ENCODE data around the gene SLC6A9. TPM values are rescaled to one million over a fixed set of nuclear protein-coding genes. Genes with fewer than 3 reads are reported as not detected.

The SLC6A9 gene
- total and polyA plus RNA-seq, 4 donors, result 0.57 to 47.7 (median 3.6) TPM

DNA sequence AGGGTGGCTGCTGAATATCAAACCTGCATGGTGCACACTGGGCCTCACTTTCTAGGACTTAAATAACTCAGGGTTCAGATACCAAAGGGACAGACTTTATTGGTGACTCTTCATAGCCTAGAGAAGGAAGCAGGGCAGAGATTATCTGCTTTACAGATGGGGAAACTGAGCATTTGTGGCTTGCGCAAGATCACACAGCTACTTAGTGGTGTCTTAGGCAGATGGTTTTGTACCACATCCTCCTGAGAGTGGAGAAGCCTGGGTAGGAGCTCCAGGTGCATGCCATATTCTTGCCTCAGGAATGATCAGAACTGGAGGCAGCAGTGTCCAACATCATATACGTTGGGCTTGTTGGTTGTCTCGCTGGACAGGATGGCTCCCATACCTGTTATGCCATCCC is 68.3 kb downstream of the SLC6A9 start:
- H3K9ac ChIP-seq (ENCODE audit: low read depth in 1 of 2, low read length in 2 of 2), result no peak overlapping the region
- no peak overlapping the region for H3K4me3 ChIP-seq (ENCODE audit: low read depth in 1 of 3, low read length in 3 of 3)
- H3K27me3 ChIP-seq (ENCODE audit: control insufficient read depth in 4 of 4, insufficient read depth in 4 of 4, low read length in 3 of 4), result no peaks in the 10 kb centered on the region
- peaks cover 6 to 69% (median 19%) of the 10 kb centered on the region in 4 donors for H3K36me3 ChIP-seq (ENCODE audit: control insufficient read depth in 4 of 4, insufficient read depth in 3 of 4, low read depth in 1 of 4, low read length in 3 of 4)
- DNase-seq (ENCODE audit: low spot score), result no peak
- H3K27ac ChIP-seq (ENCODE audit: low read depth in 1 of 2, low read length in 2 of 2), result no peak overlapping the region
- no peaks in the 10 kb centered on the region for H3K4me1 ChIP-seq (ENCODE audit: control insufficient read depth in 4 of 4, insufficient read depth in 4 of 4, low read length in 3 of 4)
- no peak for TF ChIP-seq JUND (IDR thresholded peaks at IDR 0.05)
- TF ChIP-seq NR2F2 (IDR thresholded peaks at IDR 0.05), result no peak
- TF ChIP-seq SP1 (IDR thresholded peaks at IDR 0.05), result no peak
- WGBS, result 98% methylated on average over 3 of the region's 3 CpGs
- no peaks in the 10 kb centered on the region for H3K9me3 ChIP-seq (ENCODE audit: control insufficient read depth in 4 of 4, low read length in 3 of 4)

DNA sequence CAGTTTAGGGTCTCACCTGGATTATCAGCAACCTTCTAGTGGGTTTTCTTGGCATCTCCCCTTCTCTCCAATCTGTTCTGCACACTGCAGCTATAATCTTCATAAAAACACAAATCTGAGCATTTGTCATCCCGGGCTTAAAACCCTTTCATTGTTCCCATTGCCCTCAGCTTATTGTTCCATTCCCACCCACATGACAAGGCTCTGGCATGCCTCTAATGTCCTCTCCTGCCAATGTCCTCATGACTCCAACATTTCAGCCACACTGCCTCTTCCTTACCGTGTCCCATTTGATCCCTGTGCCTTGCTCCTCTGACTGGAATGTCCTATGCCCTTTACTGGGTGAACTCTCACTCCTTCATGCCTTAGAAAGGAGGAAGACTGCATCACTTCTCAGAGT is 68.9 kb downstream of the SLC6A9 start:
- no peak for TF ChIP-seq RAD21 (IDR thresholded peaks at IDR 0.05)
- TF ChIP-seq HNF4G (IDR thresholded peaks at IDR 0.05), result no peak
- TF ChIP-seq, protein P1, sequence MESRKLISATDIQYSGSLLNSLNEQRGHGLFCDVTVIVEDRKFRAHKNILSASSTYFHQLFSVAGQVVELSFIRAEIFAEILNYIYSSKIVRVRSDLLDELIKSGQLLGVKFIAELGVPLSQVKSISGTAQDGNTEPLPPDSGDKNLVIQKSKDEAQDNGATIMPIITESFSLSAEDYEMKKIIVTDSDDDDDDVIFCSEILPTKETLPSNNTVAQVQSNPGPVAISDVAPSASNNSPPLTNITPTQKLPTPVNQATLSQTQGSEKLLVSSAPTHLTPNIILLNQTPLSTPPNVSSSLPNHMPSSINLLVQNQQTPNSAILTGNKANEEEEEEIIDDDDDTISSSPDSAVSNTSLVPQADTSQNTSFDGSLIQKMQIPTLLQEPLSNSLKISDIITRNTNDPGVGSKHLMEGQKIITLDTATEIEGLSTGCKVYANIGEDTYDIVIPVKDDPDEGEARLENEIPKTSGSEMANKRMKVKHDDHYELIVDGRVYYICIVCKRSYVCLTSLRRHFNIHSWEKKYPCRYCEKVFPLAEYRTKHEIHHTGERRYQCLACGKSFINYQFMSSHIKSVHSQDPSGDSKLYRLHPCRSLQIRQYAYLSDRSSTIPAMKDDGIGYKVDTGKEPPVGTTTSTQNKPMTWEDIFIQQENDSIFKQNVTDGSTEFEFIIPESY (IDR thresholded peaks at IDR 0.05), result no peak
- no peak for TF ChIP-seq JUND (IDR thresholded peaks at IDR 0.05)
- TF ChIP-seq GABPA (IDR thresholded peaks at IDR 0.05 in 1 of 2, conservative IDR thresholded peaks at IDR 0.05 in 1 of 2), result no peak
- TF ChIP-seq TAF1 (conservative IDR thresholded peaks at IDR 0.05), result no peak
- TF ChIP-seq, protein P2, sequence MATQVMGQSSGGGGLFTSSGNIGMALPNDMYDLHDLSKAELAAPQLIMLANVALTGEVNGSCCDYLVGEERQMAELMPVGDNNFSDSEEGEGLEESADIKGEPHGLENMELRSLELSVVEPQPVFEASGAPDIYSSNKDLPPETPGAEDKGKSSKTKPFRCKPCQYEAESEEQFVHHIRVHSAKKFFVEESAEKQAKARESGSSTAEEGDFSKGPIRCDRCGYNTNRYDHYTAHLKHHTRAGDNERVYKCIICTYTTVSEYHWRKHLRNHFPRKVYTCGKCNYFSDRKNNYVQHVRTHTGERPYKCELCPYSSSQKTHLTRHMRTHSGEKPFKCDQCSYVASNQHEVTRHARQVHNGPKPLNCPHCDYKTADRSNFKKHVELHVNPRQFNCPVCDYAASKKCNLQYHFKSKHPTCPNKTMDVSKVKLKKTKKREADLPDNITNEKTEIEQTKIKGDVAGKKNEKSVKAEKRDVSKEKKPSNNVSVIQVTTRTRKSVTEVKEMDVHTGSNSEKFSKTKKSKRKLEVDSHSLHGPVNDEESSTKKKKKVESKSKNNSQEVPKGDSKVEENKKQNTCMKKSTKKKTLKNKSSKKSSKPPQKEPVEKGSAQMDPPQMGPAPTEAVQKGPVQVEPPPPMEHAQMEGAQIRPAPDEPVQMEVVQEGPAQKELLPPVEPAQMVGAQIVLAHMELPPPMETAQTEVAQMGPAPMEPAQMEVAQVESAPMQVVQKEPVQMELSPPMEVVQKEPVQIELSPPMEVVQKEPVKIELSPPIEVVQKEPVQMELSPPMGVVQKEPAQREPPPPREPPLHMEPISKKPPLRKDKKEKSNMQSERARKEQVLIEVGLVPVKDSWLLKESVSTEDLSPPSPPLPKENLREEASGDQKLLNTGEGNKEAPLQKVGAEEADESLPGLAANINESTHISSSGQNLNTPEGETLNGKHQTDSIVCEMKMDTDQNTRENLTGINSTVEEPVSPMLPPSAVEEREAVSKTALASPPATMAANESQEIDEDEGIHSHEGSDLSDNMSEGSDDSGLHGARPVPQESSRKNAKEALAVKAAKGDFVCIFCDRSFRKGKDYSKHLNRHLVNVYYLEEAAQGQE (IDR thresholded peaks at IDR 0.05), result no peak
- TF ChIP-seq HNF4A (conservative IDR thresholded peaks at IDR 0.05), result no peak
- TF ChIP-seq FOXA1 (IDR thresholded peaks at IDR 0.05), result no peak
- TF ChIP-seq, protein P3, sequence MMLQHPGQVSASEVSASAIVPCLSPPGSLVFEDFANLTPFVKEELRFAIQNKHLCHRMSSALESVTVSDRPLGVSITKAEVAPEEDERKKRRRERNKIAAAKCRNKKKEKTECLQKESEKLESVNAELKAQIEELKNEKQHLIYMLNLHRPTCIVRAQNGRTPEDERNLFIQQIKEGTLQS (IDR thresholded peaks at IDR 0.05), result no peak
- TF ChIP-seq RXRA (IDR thresholded peaks at IDR 0.05), result no peak
- no peak for TF ChIP-seq EGR1 (IDR thresholded peaks at IDR 0.05; ENCODE audit: low read depth in 2 of 2)
- no peak for TF ChIP-seq NR2F2 (IDR thresholded peaks at IDR 0.05)
- no peak for TF ChIP-seq SP1 (IDR thresholded peaks at IDR 0.05)
- no peak for TF ChIP-seq FOXA2 (IDR thresholded peaks at IDR 0.05)
- TF ChIP-seq, protein P4, sequence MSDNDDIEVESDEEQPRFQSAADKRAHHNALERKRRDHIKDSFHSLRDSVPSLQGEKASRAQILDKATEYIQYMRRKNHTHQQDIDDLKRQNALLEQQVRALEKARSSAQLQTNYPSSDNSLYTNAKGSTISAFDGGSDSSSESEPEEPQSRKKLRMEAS (IDR thresholded peaks at IDR 0.05), result no peak
- TF ChIP-seq YY1 (IDR thresholded peaks at IDR 0.05), result no peak
- TF ChIP-seq, protein P5, sequence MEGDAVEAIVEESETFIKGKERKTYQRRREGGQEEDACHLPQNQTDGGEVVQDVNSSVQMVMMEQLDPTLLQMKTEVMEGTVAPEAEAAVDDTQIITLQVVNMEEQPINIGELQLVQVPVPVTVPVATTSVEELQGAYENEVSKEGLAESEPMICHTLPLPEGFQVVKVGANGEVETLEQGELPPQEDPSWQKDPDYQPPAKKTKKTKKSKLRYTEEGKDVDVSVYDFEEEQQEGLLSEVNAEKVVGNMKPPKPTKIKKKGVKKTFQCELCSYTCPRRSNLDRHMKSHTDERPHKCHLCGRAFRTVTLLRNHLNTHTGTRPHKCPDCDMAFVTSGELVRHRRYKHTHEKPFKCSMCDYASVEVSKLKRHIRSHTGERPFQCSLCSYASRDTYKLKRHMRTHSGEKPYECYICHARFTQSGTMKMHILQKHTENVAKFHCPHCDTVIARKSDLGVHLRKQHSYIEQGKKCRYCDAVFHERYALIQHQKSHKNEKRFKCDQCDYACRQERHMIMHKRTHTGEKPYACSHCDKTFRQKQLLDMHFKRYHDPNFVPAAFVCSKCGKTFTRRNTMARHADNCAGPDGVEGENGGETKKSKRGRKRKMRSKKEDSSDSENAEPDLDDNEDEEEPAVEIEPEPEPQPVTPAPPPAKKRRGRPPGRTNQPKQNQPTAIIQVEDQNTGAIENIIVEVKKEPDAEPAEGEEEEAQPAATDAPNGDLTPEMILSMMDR (IDR thresholded peaks at IDR 0.05; ENCODE audit: low read depth, low read length, missing input control), result no peak
- no peak overlapping the region for H3K9ac ChIP-seq (ENCODE audit: low read depth in 1 of 2, low read length in 2 of 2)
- peaks cover 6 to 75% (median 20%) of the 10 kb centered on the region in 4 donors for H3K36me3 ChIP-seq (ENCODE audit: control insufficient read depth in 4 of 4, insufficient read depth in 3 of 4, low read depth in 1 of 4, low read length in 3 of 4)
- H3K9me3 ChIP-seq (ENCODE audit: control insufficient read depth in 4 of 4, low read length in 3 of 4), result no peaks in the 10 kb centered on the region
- H3K27ac ChIP-seq (ENCODE audit: low read depth in 1 of 2, low read length in 2 of 2), result no peak overlapping the region
- no peak for DNase-seq (ENCODE audit: low spot score)
- WGBS, result 98% methylated on average over 2 of the region's 2 CpGs
- H3K4me3 ChIP-seq (ENCODE audit: low read depth in 1 of 3, low read length in 3 of 3), result no peak overlapping the region
- no peaks in the 10 kb centered on the region for H3K27me3 ChIP-seq (ENCODE audit: control insufficient read depth in 4 of 4, insufficient read depth in 4 of 4, low read length in 3 of 4)
- no peaks in the 10 kb centered on the region for H3K4me1 ChIP-seq (ENCODE audit: control insufficient read depth in 4 of 4, insufficient read depth in 4 of 4, low read length in 3 of 4)

Data from liver (tissue), 9 donors.